NCI-H446 (cell line): ENCODE results near the gene PRDX4.
"Not testable (repeated sequence)": the region's sequence is repeated elsewhere in the genome, so short reads cannot be mapped to it uniquely, and the experiment has no call there.

Experiments
- DNase-seq, 2 experiments: peaks; one replicate each; lab custom pipeline; 2025; lab: John Stamatoyannopoulos, UW

The PRDX4 gene

GRCh38 chrX:23673108-23673507, 5.8 kb downstream of the PRDX4 start:
- no peak for DNase-seq

GRCh38 chrX:23676486-23676885, 9.2 kb downstream of the PRDX4 start:
- not testable (repeated sequence) for DNase-seq

DNA sequence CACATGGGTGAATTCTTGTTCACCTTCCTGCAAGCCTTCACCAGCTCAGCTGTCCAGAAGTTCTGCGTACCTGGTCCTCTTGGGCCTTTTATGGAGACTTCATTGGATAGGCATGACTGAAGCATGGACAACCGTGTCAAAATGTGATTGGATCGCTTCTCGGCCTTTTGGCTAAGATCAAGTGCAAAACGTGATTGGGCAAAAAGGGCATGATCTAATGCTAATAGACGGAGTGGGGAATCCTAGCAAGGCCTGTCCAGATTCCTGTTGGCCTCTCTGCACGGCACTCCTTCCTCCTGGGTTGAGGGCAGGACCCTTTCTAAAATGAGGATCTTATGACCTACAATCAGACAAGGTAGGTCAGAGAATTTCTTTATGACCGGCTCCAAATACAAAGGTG, 24.9 kb downstream of the PRDX4 start:
- no peak for DNase-seq

DNA sequence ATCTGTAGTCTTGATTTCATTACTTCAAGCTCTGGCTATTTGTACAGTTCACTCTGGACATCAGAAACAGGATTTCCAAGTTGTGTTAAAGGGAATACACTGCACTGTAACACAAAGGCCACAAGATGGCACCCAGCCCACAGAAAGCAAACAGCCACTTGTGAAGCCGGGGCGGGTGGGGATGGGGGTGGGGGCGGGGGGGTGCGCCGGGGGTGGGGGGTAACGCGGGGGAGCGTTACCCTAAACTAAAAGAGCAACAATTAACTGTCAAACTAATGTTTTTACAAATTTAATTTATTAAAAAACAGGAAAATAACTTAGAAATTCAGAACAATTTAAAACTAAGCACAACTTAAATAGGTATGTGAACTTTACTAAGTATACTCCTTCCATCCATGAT, 27.3 kb downstream of the PRDX4 start:
- peak; percentile 5 to 60 for DNase-seq

- no peak for DNase-seq
Observed at GRCh38 chrX:23699636-23700194, 32.4 kb downstream of the PRDX4 start.

GRCh38 chrX:23704673-23705206, 37.4 kb downstream of the PRDX4 start:
- no peak for DNase-seq

GRCh38 chrX:23705235-23705634, 37.9 kb downstream of the PRDX4 start:
- DNase-seq = no peak

GRCh38 chrX:23720117-23720677, 52.9 kb downstream of the PRDX4 start:
- DNase-seq = no peak

GRCh38 chrX:23726191-23726590, 58.9 kb downstream of the PRDX4 start:
- no peak for DNase-seq

DNA sequence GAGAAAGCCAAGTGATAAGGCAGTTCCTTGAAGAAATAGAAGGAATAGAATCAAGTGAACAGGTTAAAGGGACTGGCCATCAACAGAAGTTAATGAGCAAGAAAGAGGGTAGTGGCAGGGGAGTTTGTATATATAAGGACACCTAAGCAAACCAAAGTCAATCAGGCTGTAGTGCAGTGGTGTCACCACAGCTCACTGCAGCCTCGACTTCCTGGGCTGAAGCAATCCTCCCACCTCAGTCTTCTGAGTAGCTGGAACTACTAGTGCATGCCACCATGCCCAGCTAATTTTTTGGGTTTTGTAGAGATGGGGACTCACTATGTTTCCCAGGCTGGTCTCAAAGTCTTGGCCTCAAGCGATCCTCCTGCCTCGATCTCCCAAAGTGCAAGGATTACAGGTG, 59.9 kb downstream of the PRDX4 start:
- no peak for DNase-seq

GRCh38 chrX:23729214-23729613, 61.9 kb downstream of the PRDX4 start:
- DNase-seq = no peak

DNA sequence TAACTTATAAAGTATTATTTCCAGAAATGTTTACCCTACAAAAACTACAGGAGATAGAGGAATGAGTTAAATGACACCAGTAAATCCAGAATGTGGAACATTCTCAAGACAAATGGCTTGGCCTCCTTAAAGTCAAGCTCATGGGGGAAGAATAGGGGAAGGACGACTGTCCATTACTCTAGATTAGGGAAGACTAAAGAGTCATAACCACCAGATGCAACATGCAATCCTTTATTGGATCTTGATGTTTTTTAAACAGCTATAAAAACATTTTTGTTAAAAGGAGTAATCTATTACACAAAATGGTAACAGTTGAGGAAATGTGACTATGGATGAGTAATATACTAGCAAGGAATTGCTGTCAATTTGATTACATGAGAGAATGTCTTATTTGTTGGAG, 64.7 kb downstream of the PRDX4 start:
- no peak for DNase-seq

- no peak for DNase-seq
Observed at GRCh38 chrX:23732704-23733103, 65.4 kb downstream of the PRDX4 start.
